Measurements from ENCODE around the gene CFAP54.

The CFAP54 gene

DNA sequence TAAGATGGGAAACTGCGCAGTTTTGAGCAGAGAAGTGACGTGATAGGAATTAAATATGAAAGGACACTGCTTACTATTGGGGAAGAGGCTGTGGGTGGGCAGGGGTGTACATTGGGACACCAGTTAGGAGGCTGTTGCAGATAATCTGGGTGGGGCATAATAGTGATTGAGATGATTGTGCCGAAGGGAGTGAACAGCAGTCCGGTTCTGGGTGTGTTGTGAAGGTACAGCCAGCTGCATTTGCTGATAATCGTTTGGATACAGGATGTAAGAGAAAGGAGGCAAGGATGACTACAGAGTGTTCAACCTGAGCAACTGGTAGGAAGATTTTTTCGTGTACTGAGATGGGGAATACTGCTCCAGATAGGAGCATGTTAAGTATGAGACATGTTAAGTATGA lies 212.5 kb downstream of the CFAP54 start:
- no peak overlapping the region for H3K4me3 ChIP-seq (ENCODE audit: low read depth, low read length)
- no peak for DNase-seq (ENCODE audit: low read depth)
- TF ChIP-seq, protein P1, sequence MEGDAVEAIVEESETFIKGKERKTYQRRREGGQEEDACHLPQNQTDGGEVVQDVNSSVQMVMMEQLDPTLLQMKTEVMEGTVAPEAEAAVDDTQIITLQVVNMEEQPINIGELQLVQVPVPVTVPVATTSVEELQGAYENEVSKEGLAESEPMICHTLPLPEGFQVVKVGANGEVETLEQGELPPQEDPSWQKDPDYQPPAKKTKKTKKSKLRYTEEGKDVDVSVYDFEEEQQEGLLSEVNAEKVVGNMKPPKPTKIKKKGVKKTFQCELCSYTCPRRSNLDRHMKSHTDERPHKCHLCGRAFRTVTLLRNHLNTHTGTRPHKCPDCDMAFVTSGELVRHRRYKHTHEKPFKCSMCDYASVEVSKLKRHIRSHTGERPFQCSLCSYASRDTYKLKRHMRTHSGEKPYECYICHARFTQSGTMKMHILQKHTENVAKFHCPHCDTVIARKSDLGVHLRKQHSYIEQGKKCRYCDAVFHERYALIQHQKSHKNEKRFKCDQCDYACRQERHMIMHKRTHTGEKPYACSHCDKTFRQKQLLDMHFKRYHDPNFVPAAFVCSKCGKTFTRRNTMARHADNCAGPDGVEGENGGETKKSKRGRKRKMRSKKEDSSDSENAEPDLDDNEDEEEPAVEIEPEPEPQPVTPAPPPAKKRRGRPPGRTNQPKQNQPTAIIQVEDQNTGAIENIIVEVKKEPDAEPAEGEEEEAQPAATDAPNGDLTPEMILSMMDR (IDR thresholded peaks at IDR 0.05; ENCODE audit: low read depth, low read length) = no peak
- TF ChIP-seq MYC (IDR thresholded peaks at IDR 0.05; ENCODE audit: low read depth, low read length) (no peak), POLR2A (IDR thresholded peaks at IDR 0.05; ENCODE audit: extremely low read depth, insufficient read length) (no peak)
- TF ChIP-seq, protein P2, sequence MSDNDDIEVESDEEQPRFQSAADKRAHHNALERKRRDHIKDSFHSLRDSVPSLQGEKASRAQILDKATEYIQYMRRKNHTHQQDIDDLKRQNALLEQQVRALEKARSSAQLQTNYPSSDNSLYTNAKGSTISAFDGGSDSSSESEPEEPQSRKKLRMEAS (IDR thresholded peaks at IDR 0.05; ENCODE audit: low read depth, low read length) = no peak

DNA sequence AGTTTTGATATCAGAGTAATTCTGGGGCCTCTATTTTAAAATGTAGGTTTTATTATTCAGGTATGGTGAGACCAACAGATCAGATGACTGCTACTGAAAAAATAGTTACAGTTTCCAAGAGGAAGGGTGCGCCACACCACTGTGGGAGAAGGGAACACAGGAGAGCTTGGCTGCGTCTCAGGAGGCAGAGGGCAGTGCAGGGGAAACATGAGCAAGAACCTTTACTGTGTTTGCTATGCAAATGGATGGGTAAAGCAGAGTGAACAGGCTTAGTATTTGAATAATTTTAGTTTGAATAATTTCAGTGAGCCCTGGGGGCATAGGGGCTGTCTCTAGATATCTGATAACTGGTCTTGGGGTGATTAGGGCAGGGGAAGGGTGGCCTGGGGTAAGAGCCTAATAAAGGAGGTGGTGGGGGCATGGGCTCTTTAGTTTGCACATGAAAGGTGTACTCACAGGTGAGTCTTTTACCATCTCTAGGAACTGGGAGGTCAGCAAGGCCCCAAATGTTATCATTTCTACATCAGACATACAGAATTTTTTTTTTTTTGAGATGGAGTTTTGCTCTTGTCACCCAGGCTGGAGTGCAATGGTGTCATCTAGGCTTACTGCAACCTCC lies 220.9 kb downstream of the CFAP54 start:
- H3K4me3 ChIP-seq (ENCODE audit: low read depth, low read length) = no peak overlapping the region
- TF ChIP-seq MYC (IDR thresholded peaks at IDR 0.05; ENCODE audit: low read depth, low read length) (no peak), POLR2A (IDR thresholded peaks at IDR 0.05; ENCODE audit: extremely low read depth, insufficient read length) (no peak)
- TF ChIP-seq, protein P2 (IDR thresholded peaks at IDR 0.05; ENCODE audit: low read depth, low read length) = no peak
- TF ChIP-seq, protein P1 (IDR thresholded peaks at IDR 0.05; ENCODE audit: low read depth, low read length) = no peak
- DNase-seq (ENCODE audit: low read depth) = no peak

DNA sequence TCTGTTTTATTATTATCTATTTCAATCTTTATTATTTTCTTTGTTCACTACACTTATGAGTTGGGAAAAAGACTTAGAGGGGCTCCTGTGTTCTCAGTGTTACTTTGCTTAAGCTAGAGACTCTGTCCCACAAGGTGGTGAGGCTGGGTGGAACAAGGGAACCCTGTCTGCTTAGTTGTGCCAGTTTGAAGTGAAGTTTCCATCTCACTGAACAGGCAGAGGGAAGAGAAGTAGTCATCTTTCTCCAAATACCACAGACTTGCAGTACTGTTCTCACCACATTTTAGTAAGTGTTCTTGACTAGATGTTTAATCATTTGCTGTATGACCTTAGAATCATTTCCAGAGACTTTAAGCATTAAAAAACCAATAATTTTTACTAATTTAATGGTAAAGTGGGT lies 222.0 kb downstream of the CFAP54 start:
- TF ChIP-seq, protein P1 (IDR thresholded peaks at IDR 0.05; ENCODE audit: low read depth, low read length) = no peak
- TF ChIP-seq, protein P2 (IDR thresholded peaks at IDR 0.05; ENCODE audit: low read depth, low read length) = no peak
- TF ChIP-seq POLR2A (IDR thresholded peaks at IDR 0.05; ENCODE audit: extremely low read depth, insufficient read length) (no peak), MYC (IDR thresholded peaks at IDR 0.05; ENCODE audit: low read depth, low read length) (no peak)
- DNase-seq (ENCODE audit: low read depth) = no peak

DNA sequence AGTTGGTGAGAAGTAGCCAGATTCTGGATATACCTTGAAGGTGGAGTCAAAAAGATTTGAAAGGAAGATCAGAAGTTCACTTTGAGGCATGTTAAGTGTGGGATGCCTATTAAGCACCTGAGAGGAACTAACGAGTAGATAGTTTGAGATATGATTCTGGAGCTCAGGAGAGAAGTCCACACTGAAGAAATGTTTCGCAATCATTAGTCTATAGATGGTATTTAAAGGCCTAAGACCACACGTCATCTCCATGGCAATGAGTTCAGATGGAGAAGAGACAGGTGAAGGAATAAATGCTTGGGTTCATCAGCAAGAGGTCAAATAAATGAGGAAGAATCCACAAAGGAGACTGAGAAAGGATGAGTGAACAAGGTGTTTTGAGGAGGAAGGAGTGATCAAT lies 224.8 kb downstream of the CFAP54 start:
- DNase-seq (ENCODE audit: low read depth) = no peak
- TF ChIP-seq MYC (IDR thresholded peaks at IDR 0.05; ENCODE audit: low read depth, low read length) = no peak
- TF ChIP-seq POLR2A (IDR thresholded peaks at IDR 0.05; ENCODE audit: extremely low read depth, insufficient read length) = no peak
- TF ChIP-seq, protein P1 (IDR thresholded peaks at IDR 0.05; ENCODE audit: low read depth, low read length) = no peak
- TF ChIP-seq, protein P2 (IDR thresholded peaks at IDR 0.05; ENCODE audit: low read depth, low read length) = no peak
- no peak overlapping the region for H3K4me3 ChIP-seq (ENCODE audit: low read depth, low read length)

More for the DNA sequence above, 222.0 kb downstream of the CFAP54 start:
- no peak overlapping the region for H3K4me3 ChIP-seq (ENCODE audit: low read depth, low read length)

DNA sequence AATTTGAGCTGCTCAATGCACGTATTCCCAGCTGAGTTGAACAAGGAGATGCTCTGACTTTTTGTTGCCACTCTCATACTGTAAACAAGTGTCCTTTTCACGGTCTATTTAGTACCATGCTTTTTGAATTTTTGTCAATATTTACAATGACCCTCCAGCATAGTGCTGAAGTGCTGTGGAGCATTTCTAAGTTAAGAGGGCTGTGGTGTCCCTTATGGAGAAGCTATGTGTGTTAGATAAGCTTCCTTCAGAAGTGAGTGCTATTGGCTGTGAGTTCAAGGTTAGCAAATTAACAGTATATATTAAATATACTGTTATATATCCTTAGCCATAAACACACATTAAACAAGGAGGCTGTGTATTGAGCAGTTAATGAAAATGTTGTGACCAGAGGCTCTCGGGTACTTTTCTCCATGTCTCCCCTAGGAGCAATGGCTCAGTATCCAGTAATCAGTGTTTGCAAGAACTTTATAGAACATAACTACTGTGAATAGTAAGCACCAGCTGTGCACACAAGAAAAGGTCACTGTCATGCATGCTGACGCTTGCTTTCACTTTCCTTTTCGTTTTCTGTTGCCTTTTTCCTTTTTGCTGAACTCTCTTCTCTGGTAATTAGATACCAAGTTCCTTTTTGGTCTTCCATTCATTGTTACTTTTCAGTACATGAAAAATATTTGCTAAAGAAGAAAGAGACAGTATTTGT lies 230.4 kb downstream of the CFAP54 start:
- TF ChIP-seq POLR2A (IDR thresholded peaks at IDR 0.05; ENCODE audit: extremely low read depth, insufficient read length) = no peak
- TF ChIP-seq, protein P2 (IDR thresholded peaks at IDR 0.05; ENCODE audit: low read depth, low read length) = no peak
- no peak for TF ChIP-seq MYC (IDR thresholded peaks at IDR 0.05; ENCODE audit: low read depth, low read length)
- TF ChIP-seq, protein P1 (IDR thresholded peaks at IDR 0.05; ENCODE audit: low read depth, low read length) = no peak
- peak overlapping the region; percentile 69 for H3K4me3 ChIP-seq (ENCODE audit: low read depth, low read length)
- DNase-seq (ENCODE audit: low read depth) = peak; percentile 62
